HG03159 (cell line): ENCODE data around the gene GNA12.
"Not testable (repeated sequence)": the region's sequence is repeated elsewhere in the genome, so short reads cannot be mapped to it uniquely, and the experiment has no call there.

Experiments used
- ATAC-seq: cut with Tn5 transposase; IDR thresholded peaks from one replicate; pipeline ENCODE4 v1.9.1; 2021; ENCODE audit warnings: mild to moderate bottlenecking, moderate library complexity; ENCODE audit not compliant: unreplicated experiment

Gene GNA12

DNA sequence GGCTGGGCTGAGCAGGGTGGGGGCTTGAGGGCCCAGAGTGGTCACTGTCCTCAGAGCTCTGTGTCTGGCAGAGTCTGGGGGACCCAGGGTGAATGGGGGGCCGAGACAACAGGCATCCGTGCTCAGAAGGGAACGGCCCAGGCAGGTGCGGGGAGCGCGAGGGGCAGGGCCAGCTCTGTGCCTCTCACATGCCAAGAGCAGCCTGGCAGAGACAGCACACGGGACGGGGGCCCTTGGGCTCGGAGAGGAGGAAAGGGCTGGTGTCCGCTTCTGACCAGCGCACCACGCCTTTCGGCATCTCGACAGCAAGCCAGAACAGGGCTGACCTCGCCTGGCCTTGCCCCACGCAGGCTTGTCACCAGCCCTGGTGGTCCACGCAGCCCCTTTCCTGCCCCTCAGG is 142.7 kb downstream of the GNA12 start:
- ATAC-seq: no peak

DNA sequence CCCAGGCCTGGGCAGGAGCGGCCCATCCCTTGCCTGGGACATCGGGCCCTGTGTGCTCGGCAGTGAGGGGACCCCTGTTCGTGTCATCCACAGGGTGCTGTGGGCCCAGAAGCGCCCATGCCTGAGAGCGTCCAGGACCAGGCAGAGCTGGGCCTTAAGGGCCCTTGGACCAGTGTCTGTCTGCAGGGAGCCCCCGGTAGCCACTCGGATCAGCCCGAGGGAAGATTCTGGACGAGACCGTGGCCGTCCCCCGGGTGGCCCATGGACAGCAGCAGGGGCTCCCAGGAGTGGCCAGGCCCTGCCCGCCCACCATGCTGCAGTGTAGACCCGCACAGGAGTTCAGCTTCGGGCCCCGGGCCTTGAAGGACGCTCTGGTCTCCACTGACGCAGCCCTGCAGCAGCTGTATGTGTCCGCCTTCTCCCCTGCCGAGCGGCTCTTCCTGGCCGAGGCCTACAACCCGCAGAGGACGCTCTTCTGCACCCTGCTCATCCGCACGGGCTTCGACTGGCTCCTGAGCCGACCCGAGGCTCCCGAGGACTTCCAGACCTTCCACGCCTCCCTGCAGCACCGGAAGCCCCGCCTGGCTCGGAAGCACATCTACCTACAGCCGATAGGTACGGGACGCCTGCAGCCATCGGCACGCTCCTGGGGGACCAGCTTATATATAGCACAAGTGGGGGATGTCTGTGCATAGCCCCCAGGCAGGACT is 143.8 kb downstream of the GNA12 start:
- no peak for ATAC-seq

DNA sequence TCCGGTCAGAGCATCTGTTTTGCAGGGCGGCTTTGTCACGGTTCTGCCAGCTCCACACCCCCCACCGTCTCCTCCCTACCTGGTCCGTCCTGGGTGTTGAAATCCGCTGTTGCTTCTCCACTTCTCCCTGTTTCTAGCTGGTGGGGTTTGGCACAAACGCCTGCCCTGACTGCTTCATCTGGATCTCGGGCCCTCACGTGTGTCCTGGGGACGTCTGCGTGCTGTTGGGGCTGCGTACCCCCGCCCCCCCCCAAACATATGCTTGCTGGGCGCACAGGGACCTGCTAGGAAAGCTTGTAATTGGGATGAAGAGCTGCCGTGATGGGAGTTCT is 144.9 kb downstream of the GNA12 start:
- ATAC-seq: no peak

DNA sequence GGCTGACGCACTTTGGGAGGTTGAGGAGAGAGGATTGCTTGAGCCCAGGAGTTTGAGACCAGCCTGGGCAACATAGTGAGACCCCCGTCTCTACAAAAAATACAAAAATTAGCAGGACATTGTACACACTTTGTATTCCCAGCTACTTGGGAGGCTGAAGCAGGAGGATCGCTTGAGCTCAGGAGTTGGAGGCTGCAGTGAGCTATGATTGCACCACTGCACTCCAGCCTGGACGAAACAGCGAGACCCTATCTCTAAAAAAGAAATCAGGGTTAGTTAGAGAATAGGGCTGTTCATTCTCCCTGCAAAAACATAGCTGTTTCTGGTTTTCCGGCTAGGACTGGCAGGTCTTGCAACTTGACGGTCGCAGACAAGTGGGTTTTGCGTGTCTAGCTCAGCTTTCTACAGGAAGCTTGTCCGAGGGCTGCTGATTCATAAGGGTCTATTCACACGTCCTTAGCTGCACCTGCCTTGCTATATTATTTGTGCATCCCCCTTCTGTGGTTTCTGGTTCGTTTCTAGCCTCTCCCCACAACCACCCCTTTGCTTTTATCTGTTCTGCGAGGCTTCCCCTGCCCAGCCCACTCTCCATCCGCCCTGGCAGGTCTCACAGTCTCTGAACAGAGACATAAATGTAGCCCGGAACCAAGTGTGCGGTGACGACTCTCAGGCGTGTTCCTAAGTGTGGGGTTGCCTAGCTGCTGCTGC is 145.4 kb downstream of the GNA12 start:
- ATAC-seq: peak; percentile 96

DNA sequence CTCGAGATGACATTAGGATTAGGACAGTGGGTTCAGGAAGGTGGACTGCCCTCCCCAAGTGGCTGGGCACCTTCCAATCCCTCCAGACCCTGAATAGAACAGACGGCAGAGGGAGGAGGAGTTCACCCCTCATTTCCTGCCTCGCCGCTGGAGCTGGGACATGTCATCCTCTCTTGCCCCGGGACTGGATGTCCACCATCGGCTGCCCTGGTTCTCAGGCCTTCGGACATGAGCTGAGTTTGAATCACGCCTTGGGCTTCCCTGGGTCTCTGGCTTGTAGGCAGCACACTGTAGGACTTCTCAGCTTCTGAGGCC is 150.0 kb downstream of the GNA12 start:
- not testable (repeated sequence) for ATAC-seq

DNA sequence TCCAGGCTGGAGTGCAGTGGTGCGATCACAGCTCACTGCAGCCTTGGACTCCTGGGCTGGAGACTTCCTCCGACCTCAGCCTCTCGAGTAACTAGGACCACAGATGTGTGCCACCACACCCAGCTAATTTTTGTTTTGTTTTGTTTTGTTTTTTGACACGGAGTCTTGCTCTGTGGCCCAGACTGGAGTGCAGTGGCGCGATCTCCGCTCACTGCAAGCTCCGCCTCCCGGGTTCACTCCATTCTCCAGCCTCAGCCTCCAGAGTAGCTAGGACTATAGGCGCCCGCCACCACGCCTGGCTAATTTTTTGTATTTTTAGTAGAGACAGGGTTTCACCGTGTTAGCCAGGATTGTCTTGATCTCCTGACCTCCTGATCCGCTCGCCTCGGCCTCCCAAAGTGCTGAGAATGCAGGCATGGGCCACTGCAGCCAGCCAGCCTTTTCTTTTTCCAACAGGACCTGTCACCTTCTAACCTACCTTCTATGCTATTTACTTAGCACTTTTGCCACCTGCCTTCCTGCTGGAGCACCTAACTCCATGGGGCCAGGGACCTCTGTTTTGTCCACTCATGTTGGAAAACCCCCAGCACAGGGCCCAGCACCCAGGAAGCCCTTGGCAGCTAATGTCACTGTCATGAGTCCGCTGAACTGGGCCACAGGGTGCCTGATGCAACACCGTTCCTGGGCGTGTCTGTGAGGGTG is 150.5 kb downstream of the GNA12 start:
- ATAC-seq: not testable (repeated sequence)

DNA sequence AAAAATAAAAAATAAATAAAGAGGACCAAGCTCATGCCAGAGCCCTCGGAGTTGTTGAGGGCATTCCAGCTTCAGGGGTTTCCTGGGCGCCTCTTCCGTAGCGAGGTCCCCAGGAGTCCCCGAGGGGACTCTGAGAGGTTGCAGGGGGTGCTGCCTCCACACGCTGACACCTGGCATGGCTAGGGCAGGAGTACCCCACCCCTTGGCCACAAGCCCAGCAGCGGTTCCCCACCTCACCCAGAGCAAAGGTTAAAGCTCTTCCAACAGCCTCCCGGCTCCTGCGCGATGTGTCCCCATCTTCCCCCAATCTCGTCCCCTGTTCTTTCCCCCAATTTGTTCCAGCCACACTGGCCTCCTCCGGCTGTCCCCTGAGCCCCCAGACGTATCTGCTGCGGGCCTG is 151.6 kb downstream of the GNA12 start:
- ATAC-seq: no peak

DNA sequence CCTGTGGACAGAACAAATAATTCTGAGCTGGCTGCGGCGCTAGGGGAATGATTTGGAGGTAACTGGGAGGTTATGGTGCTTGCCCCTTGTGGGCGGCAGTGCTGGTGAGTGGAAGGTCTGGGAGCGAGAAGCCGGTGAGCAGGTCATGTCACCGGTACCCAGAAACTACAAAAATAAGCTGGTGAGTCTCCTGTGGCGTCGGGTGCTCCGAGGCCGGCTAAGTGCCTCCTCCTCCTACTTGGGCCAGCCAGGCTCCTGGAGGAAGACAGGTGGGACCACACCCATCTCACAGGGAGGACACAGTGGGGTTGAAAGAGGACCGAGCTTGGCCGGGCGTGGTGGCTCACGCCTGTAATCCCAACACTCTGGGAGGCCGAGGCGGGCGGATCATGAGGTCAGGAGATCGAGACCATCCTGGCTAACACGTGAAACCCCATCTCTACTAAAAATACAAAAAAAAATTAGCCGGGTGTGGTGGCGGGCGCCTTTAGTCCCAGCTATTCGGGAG is 152.1 kb downstream of the GNA12 start:
- ATAC-seq: not testable (repeated sequence)

DNA sequence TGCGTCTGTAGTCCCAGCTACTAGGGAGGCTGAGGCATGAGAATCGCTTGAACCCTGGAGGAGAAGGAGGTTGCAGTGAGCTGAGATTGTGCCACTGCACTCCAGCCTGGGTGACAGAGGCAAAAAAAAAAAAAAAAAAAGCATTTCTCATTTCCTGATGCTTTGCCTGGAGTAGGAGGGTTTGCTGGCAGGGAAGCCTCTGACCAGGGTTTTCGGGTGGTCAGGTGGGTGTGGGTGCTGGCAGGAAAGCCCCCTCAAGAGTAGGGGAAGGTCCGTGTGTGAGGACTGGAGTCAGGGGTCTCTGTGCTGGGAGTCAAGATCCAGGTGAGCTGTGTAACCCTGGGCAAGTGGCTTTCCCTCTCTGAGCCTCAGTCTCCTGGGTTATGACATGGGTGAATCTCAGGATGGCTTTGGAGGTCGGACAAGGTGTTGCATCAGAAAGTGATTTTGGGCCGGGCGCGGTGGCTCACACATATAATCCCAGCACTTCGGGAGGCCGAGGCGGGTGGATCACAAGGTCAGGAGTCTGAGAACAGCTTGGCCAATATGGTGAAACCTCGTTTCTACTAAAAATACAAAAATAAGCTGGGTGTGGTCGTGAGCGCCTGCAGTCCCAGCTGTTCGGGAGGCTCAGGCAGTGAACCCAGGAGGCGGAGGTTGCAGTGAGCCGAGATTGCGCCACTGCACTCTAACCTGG is 152.9 kb downstream of the GNA12 start:
- no peak for ATAC-seq

DNA sequence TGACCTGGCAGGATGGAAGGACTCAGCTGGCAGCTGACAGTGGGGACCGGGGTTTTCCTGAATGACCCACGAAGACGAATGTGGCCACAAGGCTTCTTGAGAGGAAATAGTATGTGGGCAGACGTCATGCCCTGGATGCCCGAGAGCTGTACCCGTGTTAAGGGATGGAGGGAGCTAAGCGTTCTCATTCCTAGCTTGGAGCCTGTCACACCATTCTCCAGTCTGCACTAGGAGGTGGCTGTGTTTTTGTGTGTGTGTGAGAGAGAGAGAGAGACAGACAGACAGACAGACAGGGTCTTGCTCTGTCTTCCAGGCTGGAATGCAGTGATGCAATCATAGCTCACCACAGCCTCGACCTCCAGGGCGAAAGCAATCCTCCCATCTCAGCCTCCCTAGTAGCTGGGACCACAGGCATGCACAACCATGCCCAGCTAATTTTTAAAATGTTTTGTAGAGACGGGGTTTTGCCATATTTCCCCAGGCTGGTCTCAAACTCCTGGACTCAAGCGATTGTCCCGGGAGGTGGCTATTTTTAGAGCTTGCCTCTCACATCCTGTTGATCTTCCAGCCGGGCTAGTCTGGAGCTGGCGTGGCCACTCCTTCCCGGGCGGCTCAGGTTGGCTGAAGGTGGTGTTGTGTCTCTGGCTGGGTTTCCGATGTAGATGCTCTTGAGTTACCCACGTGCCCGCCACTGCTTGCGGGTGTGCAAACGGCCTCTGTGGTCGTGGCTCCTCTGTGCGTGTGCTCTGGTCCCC is 154.0 kb downstream of the GNA12 start:
- no peak for ATAC-seq

DNA sequence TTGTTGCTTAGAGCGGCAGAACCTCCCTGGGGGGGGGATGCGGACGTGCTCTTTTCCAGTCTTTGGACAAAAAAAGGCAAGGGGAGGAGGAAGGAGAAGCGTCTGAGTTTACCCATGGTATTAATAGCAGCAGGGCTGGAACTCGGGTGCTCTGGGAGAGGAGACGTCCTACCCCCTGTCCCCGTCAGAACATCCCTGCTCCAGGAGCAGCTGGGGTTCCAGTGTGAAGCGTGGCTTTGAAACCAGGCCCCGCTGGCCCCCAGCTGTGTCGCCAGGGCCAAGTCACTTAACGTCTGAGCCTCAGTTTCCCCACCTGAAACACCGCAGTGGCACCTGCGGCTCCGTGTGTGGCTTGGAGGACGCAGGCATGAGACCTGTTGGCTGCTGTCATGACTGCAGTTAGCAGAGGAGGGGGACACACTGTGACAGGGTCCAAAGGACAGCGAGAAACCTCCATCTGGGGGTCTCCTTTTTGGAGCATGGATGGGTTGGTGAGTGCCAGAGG is 154.7 kb downstream of the GNA12 start:
- ATAC-seq: peak; percentile 7

DNA sequence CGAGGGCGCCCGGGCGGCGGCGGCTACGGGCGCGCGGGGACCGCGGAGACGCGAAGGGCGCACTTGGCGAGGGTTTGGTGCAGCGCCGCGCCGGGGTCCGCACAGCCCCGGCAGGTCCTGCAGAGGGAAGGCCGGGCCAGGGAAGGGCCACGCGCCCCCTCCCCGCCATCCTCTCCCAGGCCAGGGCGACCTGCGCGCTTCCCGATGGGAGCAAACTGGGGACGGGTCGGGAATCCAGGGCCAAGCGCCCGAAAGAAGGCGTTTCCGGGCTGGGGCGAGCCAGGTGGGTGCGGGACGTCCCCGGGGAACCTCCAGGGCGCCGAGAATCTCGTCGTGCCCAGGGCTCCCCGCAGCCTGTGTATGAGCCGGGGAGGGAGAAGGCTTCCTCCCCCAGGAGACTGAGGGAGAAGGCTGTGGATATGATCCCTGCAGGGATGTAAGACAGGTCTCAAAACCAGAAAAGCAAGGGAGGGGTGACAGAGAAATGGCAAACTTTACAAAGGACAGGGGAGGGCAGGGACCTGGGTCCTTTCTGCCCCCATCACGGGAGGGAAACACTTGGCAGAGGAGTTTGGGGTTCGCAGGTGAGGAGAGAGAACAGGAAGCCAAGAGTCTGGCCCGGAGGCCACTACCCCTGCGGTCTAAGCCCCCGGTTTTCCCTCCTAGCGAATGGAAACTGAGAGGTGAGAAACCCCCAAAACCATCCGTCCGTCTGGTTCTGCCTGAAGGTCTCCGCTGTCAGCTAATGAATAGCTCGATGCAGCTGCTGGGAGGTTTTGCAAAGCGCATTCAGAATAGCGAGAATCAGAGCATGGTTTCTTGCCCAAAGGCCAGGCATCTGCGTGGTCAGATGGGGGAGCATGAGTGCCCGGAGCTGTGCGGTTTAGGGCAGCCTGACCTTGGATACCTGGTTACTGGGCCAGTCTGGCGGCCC is 155.4 kb downstream of the GNA12 start:
- ATAC-seq: peak; percentile 76

DNA sequence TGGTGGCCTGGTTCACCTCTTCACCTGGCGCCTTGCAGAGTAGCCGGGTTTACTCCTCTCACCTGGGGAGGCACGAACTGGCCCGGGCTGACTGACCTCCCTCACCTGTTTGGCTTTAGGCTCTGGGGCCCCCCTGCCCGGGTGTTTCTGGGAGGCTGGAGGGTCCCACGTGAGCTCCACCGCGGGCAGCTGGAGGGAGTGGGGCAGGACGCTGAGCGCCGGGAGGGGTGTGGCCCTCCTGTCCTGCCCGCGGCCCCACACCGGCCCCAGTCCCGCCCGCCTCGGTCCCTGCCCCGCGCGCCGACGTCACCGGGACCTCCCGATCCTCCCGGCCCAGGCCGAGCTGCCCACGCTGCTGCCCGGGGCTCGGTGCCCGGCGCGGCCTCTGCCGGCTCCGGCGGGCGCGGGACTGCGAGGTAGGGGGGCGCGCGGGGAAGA is 156.2 kb downstream of the GNA12 start, which contains the start of gene AMZ1:
Gene AMZ1, plus strand, starts transcription at position 322 of the 438 bp plus-strand sequence. CDS start 12,250 bp downstream, outside the sequence.
- peak; percentile 12 for ATAC-seq

DNA sequence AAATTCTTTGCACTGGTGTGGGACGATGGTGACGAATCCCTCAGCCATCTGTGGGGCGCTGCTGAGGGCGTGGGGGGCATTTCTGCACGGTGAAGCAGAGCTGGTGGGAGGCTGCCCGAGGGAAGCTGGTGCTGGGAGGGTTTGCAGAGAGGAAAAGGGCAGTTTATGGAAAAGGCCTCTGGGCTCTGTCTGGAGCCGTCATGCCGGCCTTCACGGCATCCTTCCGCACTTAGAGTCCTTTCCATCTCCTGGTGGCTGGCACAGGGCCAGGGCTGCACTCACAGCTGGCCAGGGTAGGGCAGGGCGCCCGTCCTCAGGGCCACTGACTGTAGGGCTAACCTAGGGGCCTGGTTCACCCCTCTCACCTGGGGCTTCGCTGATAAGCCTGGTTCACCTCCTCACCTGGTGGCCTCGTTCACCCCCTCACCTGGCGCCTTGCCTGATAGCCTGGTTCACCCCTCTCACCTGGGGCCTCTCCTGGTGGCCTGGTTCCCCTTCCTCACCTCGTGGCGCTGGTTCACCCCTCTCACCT is 156.7 kb downstream of the GNA12 start:
- ATAC-seq: no peak

DNA sequence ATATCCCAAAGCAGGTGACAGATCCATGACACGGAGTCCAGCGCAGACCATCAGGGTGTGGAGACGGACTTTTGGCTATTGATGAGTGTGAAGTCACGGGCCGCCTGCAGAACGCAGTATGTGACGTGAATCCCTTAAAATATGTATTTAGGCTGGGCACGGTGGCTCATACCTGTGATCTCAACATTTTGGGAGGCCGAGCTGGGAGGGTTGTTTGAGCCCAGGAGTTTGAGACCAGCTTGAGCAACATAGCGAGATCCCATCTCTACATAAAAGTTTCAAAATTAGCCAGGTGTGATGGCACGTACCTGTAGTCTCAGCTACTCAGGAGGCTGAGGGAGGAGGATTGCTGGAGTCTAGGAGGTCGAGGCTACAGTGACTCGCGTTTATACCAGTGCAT is 158.0 kb downstream of the GNA12 start:
- ATAC-seq: no peak

DNA sequence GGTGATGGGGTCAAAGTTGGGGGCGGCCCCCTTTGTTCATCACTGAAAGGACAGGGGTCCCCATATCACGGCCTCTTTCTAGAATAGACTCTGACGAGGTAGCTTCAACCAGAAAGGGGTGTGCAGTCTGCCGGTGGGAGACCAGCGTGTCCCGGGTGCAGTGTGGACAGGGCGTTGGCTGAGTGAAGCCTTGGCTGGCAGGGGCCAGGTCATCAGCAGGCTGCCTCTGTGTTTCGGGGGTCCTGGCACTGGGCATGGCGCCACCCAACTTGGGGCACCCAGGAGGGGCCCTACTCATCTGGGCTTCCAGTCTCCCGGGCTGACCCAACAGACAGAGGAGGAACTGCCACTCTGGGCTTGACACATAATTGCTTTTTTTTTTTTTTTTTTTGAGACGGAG is 159.6 kb downstream of the GNA12 start:
- no peak for ATAC-seq

DNA sequence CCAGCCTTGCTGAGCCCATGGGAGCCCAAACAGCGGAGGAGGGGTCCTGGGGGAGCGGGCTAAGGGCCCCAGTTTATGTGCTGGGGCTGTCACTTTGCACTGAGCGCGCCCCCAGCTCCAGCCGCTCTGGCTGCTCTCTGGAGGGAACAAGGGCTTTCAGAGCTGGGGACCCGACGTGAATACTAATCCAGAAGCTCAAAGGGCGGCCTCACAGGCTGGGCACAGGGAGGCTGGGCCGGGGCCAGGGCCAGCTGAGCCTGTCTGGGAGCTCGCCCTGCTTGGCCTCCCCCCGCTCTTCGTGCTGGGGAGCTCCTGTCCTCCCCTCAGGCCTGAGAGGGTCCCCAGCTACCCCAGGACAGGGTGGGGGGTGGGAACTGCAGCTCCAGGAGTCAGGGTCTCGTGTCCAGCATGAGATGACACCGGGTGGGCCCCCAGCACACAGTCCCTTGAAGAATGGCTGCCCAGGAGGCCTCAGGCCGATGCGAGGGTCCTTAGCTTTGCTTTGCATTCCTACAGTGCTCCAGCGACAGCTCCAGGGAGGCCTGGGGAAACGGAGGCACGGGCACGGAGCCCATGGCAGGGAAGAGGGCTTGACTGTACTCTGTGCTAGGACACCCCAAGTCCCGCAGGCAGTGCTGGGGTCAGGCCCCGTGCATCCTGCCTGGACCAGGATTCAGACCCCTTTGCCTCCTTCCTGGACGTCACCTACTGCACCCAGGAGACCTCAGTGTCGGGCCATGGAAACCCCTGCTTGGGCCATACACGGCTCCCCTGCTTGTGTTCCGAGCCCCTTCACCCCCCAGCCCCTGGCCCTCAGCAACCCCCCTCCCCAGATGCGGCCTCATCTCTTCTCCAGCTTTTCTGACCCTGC is 161.9 kb downstream of the GNA12 start:
- no peak for ATAC-seq
